IMR-90 (cell line): ENCODE measurements around the gene UCK2. TPM values are rescaled to one million over a fixed set of nuclear protein-coding genes. Genes with fewer than 3 reads are reported as not detected.

Experiments used
- ATAC-seq: fragments of 200-7000 bp; cut with Tn5 transposase; 2 replicates; pipeline ENCODE4 v1.9.1; 2020; ENCODE audit warnings: low read depth, mild to moderate bottlenecking, moderate library complexity
- BruUV-seq: library from RNA; stranded (reverse); fragments of 400-500 nt; replicated peaks from 2 replicates; lab custom pipeline; 2021; lab: Mats Ljungman, UMichigan
- CTCF ChIA-PET: fragments of 300-600 bp; formaldehyde crosslinking; extraction: SDS; loops from one replicate; lab custom pipeline; 2021; ENCODE audit warnings: antibody characterized with exemption; lab: Yijun Ruan, JAX
- POLR2A ChIA-PET: fragments of 300-600 bp; sonication (Branson Sonifier 250); formaldehyde crosslinking; loops from one replicate; lab custom pipeline; 2022; ENCODE audit warnings: antibody characterized with exemption; ENCODE audit not compliant: unreplicated experiment; lab: Charles Lee
- DNase-seq: peaks from one replicate; pipeline ENCODE4 v3.0.0; 2013
- H2AFZ ChIP-seq: replicated peaks from 2 replicates; pipeline ENCODE3; 2013; ENCODE audit warnings: low read length, mild to moderate bottlenecking; ENCODE audit not compliant: poor library complexity
- H2AK5ac ChIP-seq: 2 replicates; pipeline ENCODE4 v1.6.1; 2013; ENCODE audit warnings: low read depth, low read length, inconsistent platforms
- H2AK9ac ChIP-seq: replicated peaks from 2 replicates; pipeline ENCODE3; 2013; ENCODE audit warnings: mild to moderate bottlenecking, low read depth, low read length, moderate library complexity; ENCODE audit not compliant: poor library complexity
- H2BK120ac ChIP-seq: 2 replicates; pipeline ENCODE4 v1.6.1; 2013; ENCODE audit warnings: low read depth, low read length, inconsistent platforms
- H2BK15ac ChIP-seq: 3 replicates; pipeline ENCODE4 v1.6.1; 2013; ENCODE audit warnings: low read depth, low read length, inconsistent platforms
- H2BK20ac ChIP-seq: 2 replicates; pipeline ENCODE4 v1.6.1; 2013; ENCODE audit warnings: low read depth, mild to moderate bottlenecking, inconsistent platforms, low read length, moderate library complexity
- H2BK5ac ChIP-seq: 2 replicates; pipeline ENCODE4 v1.6.1; 2013; ENCODE audit warnings: mild to moderate bottlenecking, low read depth, low read length, inconsistent platforms; ENCODE audit not compliant: poor library complexity, severe bottlenecking
- H3K14ac ChIP-seq: replicated peaks from 2 replicates; pipeline ENCODE4 v1.6.1; 2013; ENCODE audit warnings: low read depth, low read length, inconsistent platforms
- H3K18ac ChIP-seq: 2 replicates; pipeline ENCODE4 v1.6.1; 2013; ENCODE audit warnings: low read depth, low read length, control low read depth
- H3K23ac ChIP-seq: 2 replicates; pipeline ENCODE4 v1.6.1; 2013; ENCODE audit warnings: low read depth, low read length, inconsistent platforms
- H3K27ac ChIP-seq: 2 replicates; pipeline ENCODE4 v1.5.1; 2013; ENCODE audit warnings: mild to moderate bottlenecking, control low read depth, low read length; ENCODE audit not compliant: insufficient read depth
- H3K27me3 ChIP-seq: 2 replicates; pipeline ENCODE4 v1.6.1; 2013; ENCODE audit warnings: low read length; ENCODE audit not compliant: control insufficient read depth, insufficient read depth
- H3K36me3 ChIP-seq: 2 replicates; pipeline ENCODE4 v1.6.1; 2013; ENCODE audit warnings: low read length, mixed read lengths; ENCODE audit not compliant: control insufficient read depth, insufficient read depth
- H3K4ac ChIP-seq: 2 replicates; pipeline ENCODE4 v1.6.1; 2013; ENCODE audit warnings: low read depth, low read length, inconsistent platforms
- H3K4me1 ChIP-seq: 2 replicates; pipeline ENCODE4 v1.6.1; 2013; ENCODE audit warnings: low read length, mixed read lengths; ENCODE audit not compliant: control insufficient read depth, insufficient read depth
- H3K4me2 ChIP-seq: 2 replicates; pipeline ENCODE4 v1.6.1; 2013; ENCODE audit warnings: low read depth, mild to moderate bottlenecking, control low read depth, low read length, moderate library complexity
- H3K4me3 ChIP-seq: 2 replicates; pipeline ENCODE4 v1.5.1; 2013; ENCODE audit warnings: low read depth, mild to moderate bottlenecking, control low read depth, low read length, moderate library complexity; ENCODE audit not compliant: insufficient read depth
- H3K56ac ChIP-seq: 2 replicates; pipeline ENCODE4 v1.6.1; 2013; ENCODE audit warnings: low read length, inconsistent platforms; ENCODE audit not compliant: insufficient read depth; ENCODE audit errors: extremely low read depth
- H3K79me1 ChIP-seq, 2 experiments: 2 replicates each; pipeline ENCODE4 v1.6.1; 2013; ENCODE audit warnings: low read length in 2 of 2, inconsistent platforms in 1 of 2, low read depth in 1 of 2
- H3K9ac ChIP-seq: 2 replicates; pipeline ENCODE4 v1.6.1; 2013; ENCODE audit warnings: low read depth, low read length, control low read depth
- H3K9me1 ChIP-seq: 2 replicates; pipeline ENCODE4 v1.6.1; 2013; ENCODE audit warnings: low read length, inconsistent platforms; ENCODE audit not compliant: insufficient read depth
- H3K9me3 ChIP-seq: 2 replicates; pipeline ENCODE4 v1.6.1; 2013; ENCODE audit warnings: low read length; ENCODE audit not compliant: control insufficient read depth, insufficient read depth
- H4K20me1 ChIP-seq: 2 replicates; pipeline ENCODE4 v1.6.1; 2013; ENCODE audit warnings: low read length, inconsistent platforms; ENCODE audit not compliant: insufficient read depth
- H4K5ac ChIP-seq: 2 replicates; pipeline ENCODE4 v1.6.1; 2013; ENCODE audit warnings: mild to moderate bottlenecking, low read depth, low read length, control low read depth
- H4K8ac ChIP-seq, 2 experiments: 2 replicates each; pipeline ENCODE4 v1.6.1; 2013; ENCODE audit warnings: low read depth in 2 of 2, low read length in 2 of 2, control low read depth in 1 of 2, inconsistent platforms in 1 of 2
- H4K91ac ChIP-seq: 2 replicates; pipeline ENCODE4 v1.6.1; 2013; ENCODE audit warnings: low read depth, low read length, inconsistent platforms; ENCODE audit not compliant: insufficient read depth
- MAFK ChIP-seq: IDR thresholded peaks from 2 replicates; pipeline ENCODE4 v1.6.1; 2012; ENCODE audit warnings: low read depth, low read length, improper control_type of control experiment
- MAZ ChIP-seq: IDR thresholded peaks from 2 replicates; pipeline ENCODE4 v1.6.1; 2012; ENCODE audit warnings: low read depth, mild to moderate bottlenecking, low read length, improper control_type of control experiment, moderate library complexity, borderline replicate concordance
- MXI1 ChIP-seq: IDR thresholded peaks from 2 replicates; pipeline ENCODE4 v1.6.1; 2012; ENCODE audit warnings: low read depth, mild to moderate bottlenecking, low read length, moderate library complexity, borderline replicate concordance
- NFE2L2 ChIP-seq: fragments of 150-350 bp; IDR thresholded peaks from 2 replicates; pipeline ENCODE4 v1.6.1; 2016; ENCODE audit warnings: low read depth, mild to moderate bottlenecking, low read length
- WGBS, 2 experiments: methylation state at CpG; one replicate each; pipeline versions ENCODE4 v1.1.5 to v1.1.7; 2013; ENCODE audit warnings: missing lambda C conversion rate in 2 of 2; ENCODE audit not compliant: insufficient read length in 1 of 2; ENCODE audit errors: extremely low coverage in 2 of 2; 5-methylcytosine and 5-hydroxymethylcytosine counted together
- dilution Hi-C: fragments of 300-500 bp; cut with HindIII; formaldehyde crosslinking; loops from one replicate; pipeline ENCODE4 v1.14.3; 2018; ENCODE audit warnings: low sequenced_read_pairs; ENCODE audit not compliant: unreplicated experiment
- in situ Hi-C: fragments of 300-500 bp; cut with MboI; formaldehyde crosslinking; loops from 3 replicates; pipeline ENCODE4 v1.14.3; 2019; ENCODE audit warnings: low sequenced_read_pairs, inconsistent platforms, mixed read lengths
- intact Hi-C: fragments of 100-400 bp; cut with micrococcal nuclease; formaldehyde crosslinking; loops from 2 replicates; pipeline ENCODE4 v1.10.0; 2022
- polyA plus RNA-seq, 3 experiments: library from polyadenylated mRNA; depleted of rRNA; stranded (reverse); fragments of >200 nt; gene quantifications; 2 replicates each; pipeline ENCODE4 v1.2.3, GENCODE V29; 2012; ENCODE audit warnings: low replicate concordance in 1 of 3
- total RNA-seq: library from RNA; depleted of rRNA; stranded (reverse); fragments of >200 nt; gene quantifications from 2 replicates; pipeline ENCODE4 v1.2.3, GENCODE V29; 2012
- TF ChIP-seq, protein P1 (sequence below): conservative IDR thresholded peaks from 2 replicates; pipeline ENCODE4 v1.5.1; 2012; ENCODE audit warnings: mild to moderate bottlenecking, low read depth, low read length, improper control_type of control experiment

UCK2 gene
- total and polyA plus RNA-seq, 2 of the 4 experiments (the other 2 are of a cell fraction): 83.0 to 87.8 TPM

DNA sequence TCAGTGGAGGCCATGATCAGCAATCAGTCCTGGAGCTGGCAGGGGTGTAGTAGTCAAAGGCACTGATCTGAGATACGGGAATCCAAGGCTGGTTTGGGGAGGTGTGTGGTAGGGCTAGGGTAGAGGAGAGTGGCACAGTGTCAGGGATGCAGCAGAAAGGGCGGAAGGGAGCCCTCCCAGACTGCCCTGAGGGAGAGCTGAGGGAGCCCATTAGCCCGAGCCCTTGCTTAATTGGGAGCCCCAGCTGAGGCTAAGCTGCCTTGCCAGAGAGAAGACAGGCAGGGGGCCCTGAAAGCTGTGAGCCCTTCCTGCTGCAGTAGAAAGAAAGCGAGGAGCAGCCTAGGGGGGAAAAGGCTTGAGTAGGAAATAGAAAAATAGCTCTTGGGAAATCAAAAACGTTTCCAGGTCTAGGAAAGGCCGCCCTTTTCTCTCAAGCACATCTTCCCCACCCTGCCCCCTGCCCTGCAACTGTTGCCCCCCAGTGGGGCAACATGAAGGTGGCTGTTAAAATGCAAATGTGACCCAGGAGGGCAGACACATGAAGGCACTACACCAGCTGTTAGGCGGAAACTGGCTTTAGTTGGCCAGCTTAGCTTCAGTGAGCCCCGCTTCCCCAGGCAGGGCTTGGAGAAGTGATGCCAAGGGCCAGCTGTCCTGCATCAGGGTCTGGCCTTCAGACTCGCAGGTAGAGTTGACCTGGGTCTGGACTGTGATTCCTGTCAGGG lies 106.2 kb downstream of the UCK2 start (continued):
- TF ChIP-seq MAZ: no peak

DNA sequence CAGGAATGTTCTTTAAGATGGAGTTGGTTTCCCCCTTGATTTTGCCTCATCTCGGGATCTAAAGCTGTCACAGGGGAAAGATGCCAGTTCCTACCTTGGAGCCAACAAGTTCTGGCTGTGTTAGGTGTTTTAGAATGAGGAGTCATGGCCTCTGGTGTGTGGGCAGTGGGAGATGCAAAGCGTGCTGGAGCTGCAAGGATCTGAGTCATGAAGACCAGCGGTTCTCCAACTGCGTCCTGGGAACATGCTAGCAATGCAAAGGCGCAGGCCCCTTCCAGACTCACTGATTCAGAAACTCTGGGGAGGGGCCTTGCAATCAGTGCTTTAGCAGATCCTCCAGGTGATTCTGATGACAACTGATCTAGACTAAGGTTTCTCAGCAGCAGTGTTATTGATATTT lies 109.1 kb downstream of the UCK2 start:
- Histone ChIP-seq H3K79me1 (no peaks in the 10 kb centered on the region), H4K91ac (no peak overlapping the region), H2BK120ac (no peak overlapping the region), H3K23ac (no peak overlapping the region), H2AFZ (no peak overlapping the region), H3K9me3 (no peaks in the 10 kb centered on the region), H4K5ac (no peak overlapping the region), H3K9me1 (no peaks in the 10 kb centered on the region), H2BK15ac (no peak overlapping the region), H4K8ac (no peak overlapping the region), H3K4ac (no peak overlapping the region), H4K20me1 (no peaks in the 10 kb centered on the region), H3K27ac (no peak overlapping the region), H2BK20ac (no peak overlapping the region), H3K18ac (no peak overlapping the region), H3K4me3 (no peak overlapping the region), H2AK9ac (no peak overlapping the region), H3K4me2 (no peak overlapping the region), H3K56ac (no peak overlapping the region), H2BK5ac (no peak overlapping the region), H2AK5ac (no peak overlapping the region), H3K36me3 (no peaks in the 10 kb centered on the region), H3K27me3 (peaks cover 4% of the 10 kb centered on the region; the same call in 1 of the 2 replicates), H3K4me1 (no peaks in the 10 kb centered on the region), H3K9ac (no peak overlapping the region), H3K14ac (no peak overlapping the region)
- dilution Hi-C loops: no loop called here
- intact Hi-C loops: no loop called here
- ChIA-PET CTCF (interaction anchor here (1.4 kb wide), 1 partner anchor 12 kb away, joined by 3 read pairs; no protein-coding TSS in a partner anchor), POLR2A (no interaction called here)
- TF ChIP-seq NFE2L2: no peak
- TF ChIP-seq, protein P1, sequence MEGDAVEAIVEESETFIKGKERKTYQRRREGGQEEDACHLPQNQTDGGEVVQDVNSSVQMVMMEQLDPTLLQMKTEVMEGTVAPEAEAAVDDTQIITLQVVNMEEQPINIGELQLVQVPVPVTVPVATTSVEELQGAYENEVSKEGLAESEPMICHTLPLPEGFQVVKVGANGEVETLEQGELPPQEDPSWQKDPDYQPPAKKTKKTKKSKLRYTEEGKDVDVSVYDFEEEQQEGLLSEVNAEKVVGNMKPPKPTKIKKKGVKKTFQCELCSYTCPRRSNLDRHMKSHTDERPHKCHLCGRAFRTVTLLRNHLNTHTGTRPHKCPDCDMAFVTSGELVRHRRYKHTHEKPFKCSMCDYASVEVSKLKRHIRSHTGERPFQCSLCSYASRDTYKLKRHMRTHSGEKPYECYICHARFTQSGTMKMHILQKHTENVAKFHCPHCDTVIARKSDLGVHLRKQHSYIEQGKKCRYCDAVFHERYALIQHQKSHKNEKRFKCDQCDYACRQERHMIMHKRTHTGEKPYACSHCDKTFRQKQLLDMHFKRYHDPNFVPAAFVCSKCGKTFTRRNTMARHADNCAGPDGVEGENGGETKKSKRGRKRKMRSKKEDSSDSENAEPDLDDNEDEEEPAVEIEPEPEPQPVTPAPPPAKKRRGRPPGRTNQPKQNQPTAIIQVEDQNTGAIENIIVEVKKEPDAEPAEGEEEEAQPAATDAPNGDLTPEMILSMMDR: no peak
- no peak for TF ChIP-seq MXI1
- TF ChIP-seq MAFK: no peak
- no TSS peak for BruUV-seq
- WGBS, 2 experiments: 82% methylated on average over 4 of the region's 5 CpGs; no CpG with 5 or more reads in 1 of the 2 experiments
- ATAC-seq (no peak), DNase-seq (no peak)
- in situ Hi-C loops: loop anchor here (25.0 kb wide), 1 partner anchor 549 kb away; no protein-coding TSS in a partner anchor
